HAP-1 (cell line): Measurements from ENCODE around the gene MGAM2.

ENCODE experiments used
- DNase-seq, 2 experiments: peaks; one replicate each; pipeline ENCODE4 v3.0.0-alpha.2; 2016 to 2020; ENCODE audit warnings: low spot score in 2 of 2
- H3K27me3 ChIP-seq: fragments of 250-450 bp; sonication (Bioruptor Pico); 2 replicates; pipeline ENCODE4 v1.5.1; 2020; ENCODE audit warnings: low read depth, mild to moderate bottlenecking, moderate library complexity
- H3K36me3 ChIP-seq: fragments of 250-450 bp; sonication (Bioruptor Pico); replicated peaks from 2 replicates; pipeline ENCODE4 v1.5.1; 2020; ENCODE audit warnings: mild to moderate bottlenecking
- H3K4me1 ChIP-seq: fragments of 250-450 bp; sonication (Bioruptor Pico); 2 replicates; pipeline ENCODE4 v1.5.1; 2020; ENCODE audit warnings: mild to moderate bottlenecking
- H3K4me3 ChIP-seq: fragments of 250-450 bp; sonication (Bioruptor Pico); 2 replicates; pipeline ENCODE4 v1.5.1; 2020; ENCODE audit warnings: mild to moderate bottlenecking, moderate library complexity
- H3K9me3 ChIP-seq: fragments of 250-450 bp; sonication (Bioruptor Pico); 2 replicates; pipeline ENCODE4 v1.5.1; 2020; ENCODE audit warnings: mild to moderate bottlenecking, moderate library complexity
- in situ Hi-C: fragments of 300-500 bp; cut with MboI; formaldehyde crosslinking; loops from 3 replicates; pipeline ENCODE4 v1.14.3; 2020; ENCODE audit warnings: low sequenced_read_pairs, inconsistent platforms, mixed read lengths

The MGAM2 gene

GRCh38 chr7:142134909-142135308, 23.4 kb downstream of the MGAM2 start:
- no peaks in the 10 kb centered on the region for H3K27me3 ChIP-seq
- H3K9me3 ChIP-seq, result no peaks in the 10 kb centered on the region
- H3K4me1 ChIP-seq, result no peaks in the 10 kb centered on the region
- in situ Hi-C loops, result no loop called here
- no peak overlapping the region for H3K4me3 ChIP-seq
- no peaks in the 10 kb centered on the region for H3K36me3 ChIP-seq
- no peak for DNase-seq

GRCh38 chr7:142138996-142139395, 27.5 kb downstream of the MGAM2 start:
- no peak for DNase-seq
- Histone ChIP-seq H3K9me3 (no peaks in the 10 kb centered on the region), H3K36me3 (no peaks in the 10 kb centered on the region), H3K4me3 (no peak overlapping the region), H3K4me1 (no peaks in the 10 kb centered on the region), H3K27me3 (no peaks in the 10 kb centered on the region)
- in situ Hi-C loops, result no loop called here

- no peaks in the 10 kb centered on the region for H3K36me3 ChIP-seq
- in situ Hi-C loops, result no loop called here
- H3K4me3 ChIP-seq, result no peak overlapping the region
- H3K9me3 ChIP-seq, result no peaks in the 10 kb centered on the region
- no peak for DNase-seq
- no peaks in the 10 kb centered on the region for H3K27me3 ChIP-seq
- H3K4me1 ChIP-seq, result no peaks in the 10 kb centered on the region
Observed at GRCh38 chr7:142139597-142140400, 28.3 kb downstream of the MGAM2 start.

GRCh38 chr7:142140401-142140959, 29.0 kb downstream of the MGAM2 start:
- no peak overlapping the region for H3K4me3 ChIP-seq
- H3K36me3 ChIP-seq, result no peaks in the 10 kb centered on the region
- no peaks in the 10 kb centered on the region for H3K4me1 ChIP-seq
- H3K9me3 ChIP-seq, result no peaks in the 10 kb centered on the region
- no peak for DNase-seq
- in situ Hi-C loops, result no loop called here
- H3K27me3 ChIP-seq, result no peaks in the 10 kb centered on the region

- Histone ChIP-seq H3K36me3 (no peaks in the 10 kb centered on the region), H3K4me3 (no peak overlapping the region), H3K27me3 (no peaks in the 10 kb centered on the region), H3K9me3 (no peaks in the 10 kb centered on the region), H3K4me1 (no peaks in the 10 kb centered on the region)
- in situ Hi-C loops, result no loop called here
- DNase-seq, result no peak
Observed at GRCh38 chr7:142142702-142143101, 31.2 kb downstream of the MGAM2 start.

- Histone ChIP-seq H3K4me3 (no peak overlapping the region), H3K4me1 (no peaks in the 10 kb centered on the region), H3K9me3 (no peaks in the 10 kb centered on the region), H3K36me3 (no peaks in the 10 kb centered on the region), H3K27me3 (no peaks in the 10 kb centered on the region)
- in situ Hi-C loops, result no loop called here
- no peak for DNase-seq
Observed at GRCh38 chr7:142146124-142146523, 34.6 kb downstream of the MGAM2 start.

- in situ Hi-C loops, result no loop called here
- no peaks in the 10 kb centered on the region for H3K9me3 ChIP-seq
- H3K27me3 ChIP-seq, result no peaks in the 10 kb centered on the region
- no peaks in the 10 kb centered on the region for H3K36me3 ChIP-seq
- no peaks in the 10 kb centered on the region for H3K4me1 ChIP-seq
- H3K4me3 ChIP-seq, result no peak overlapping the region
- no peak for DNase-seq
Observed at GRCh38 chr7:142150356-142150755, 38.8 kb downstream of the MGAM2 start.

GRCh38 chr7:142150869-142151268, 39.4 kb downstream of the MGAM2 start:
- Histone ChIP-seq H3K4me1 (no peaks in the 10 kb centered on the region), H3K9me3 (no peaks in the 10 kb centered on the region), H3K4me3 (no peak overlapping the region), H3K27me3 (no peaks in the 10 kb centered on the region), H3K36me3 (no peaks in the 10 kb centered on the region)
- no peak for DNase-seq
- in situ Hi-C loops, result no loop called here

- in situ Hi-C loops, result no loop called here
- no peaks in the 10 kb centered on the region for H3K27me3 ChIP-seq
- no peak overlapping the region for H3K4me3 ChIP-seq
- no peaks in the 10 kb centered on the region for H3K9me3 ChIP-seq
- DNase-seq, result no peak
- H3K4me1 ChIP-seq, result no peaks in the 10 kb centered on the region
- no peaks in the 10 kb centered on the region for H3K36me3 ChIP-seq
Observed at GRCh38 chr7:142152076-142152475, 40.6 kb downstream of the MGAM2 start.

- Histone ChIP-seq H3K36me3 (no peaks in the 10 kb centered on the region), H3K9me3 (no peaks in the 10 kb centered on the region), H3K4me1 (no peaks in the 10 kb centered on the region), H3K27me3 (no peaks in the 10 kb centered on the region), H3K4me3 (no peak overlapping the region)
- in situ Hi-C loops, result no loop called here
- DNase-seq, result peak in 1 of 2 experiments; percentile 9
Observed at GRCh38 chr7:142153400-142153799, 41.9 kb downstream of the MGAM2 start.

GRCh38 chr7:142158736-142159496, 47.4 kb downstream of the MGAM2 start:
- Histone ChIP-seq H3K36me3 (no peaks in the 10 kb centered on the region), H3K4me3 (no peak overlapping the region), H3K4me1 (no peaks in the 10 kb centered on the region), H3K9me3 (no peaks in the 10 kb centered on the region), H3K27me3 (no peaks in the 10 kb centered on the region)
- in situ Hi-C loops, result no loop called here
- DNase-seq, result no peak

- Histone ChIP-seq H3K4me1 (no peaks in the 10 kb centered on the region), H3K36me3 (no peaks in the 10 kb centered on the region), H3K27me3 (no peaks in the 10 kb centered on the region), H3K9me3 (no peaks in the 10 kb centered on the region), H3K4me3 (no peak overlapping the region)
- in situ Hi-C loops, result no loop called here
- no peak for DNase-seq
Observed at GRCh38 chr7:142161921-142162320, 50.4 kb downstream of the MGAM2 start.

GRCh38 chr7:142168746-142169145, 57.2 kb downstream of the MGAM2 start:
- no peak for DNase-seq
- Histone ChIP-seq H3K27me3 (no peaks in the 10 kb centered on the region), H3K9me3 (no peaks in the 10 kb centered on the region), H3K4me1 (no peaks in the 10 kb centered on the region), H3K36me3 (no peaks in the 10 kb centered on the region), H3K4me3 (no peak overlapping the region)
- in situ Hi-C loops, result no loop called here

- H3K4me1 ChIP-seq, result no peaks in the 10 kb centered on the region
- H3K27me3 ChIP-seq, result no peaks in the 10 kb centered on the region
- H3K4me3 ChIP-seq, result no peak overlapping the region
- in situ Hi-C loops, result no loop called here
- DNase-seq, result no peak
- H3K9me3 ChIP-seq, result no peaks in the 10 kb centered on the region
- no peaks in the 10 kb centered on the region for H3K36me3 ChIP-seq
Observed at GRCh38 chr7:142172932-142173331, 61.4 kb downstream of the MGAM2 start.
